Activated CD4-positive, alpha-beta memory T cell treated with anti-CD3 and anti-CD28 coated beads, Interleukin-2, amount 10 ng/mL, durations not matched to agents 7 days and 5 days (primary cell): Measurements from ENCODE around the gene DDX20. TPM values are rescaled to one million over a fixed set of nuclear protein-coding genes. Genes with fewer than 3 reads are reported as not detected.

ENCODE experiments used
- CTCF ChIA-PET: fragments of 350-600 bp; sonication (Branson Sonifier 250); formaldehyde crosslinking; loops from one replicate; lab custom pipeline; 2021; ENCODE audit warnings: antibody characterized with exemption, inconsistent platforms; lab: Charles Lee
- POLR2A ChIA-PET: fragments of 350-600 bp; sonication (Branson Sonifier 250); formaldehyde crosslinking; loops from one replicate; lab custom pipeline; 2021; ENCODE audit warnings: antibody characterized with exemption; lab: Charles Lee
- DNase-seq: peaks from one replicate; pipeline ENCODE4 v3.0.0-alpha.2; 2020
- H3K27ac Mint-ChIP-seq: one replicate; pipeline ENCODE4 v1.8.0; 2021; ENCODE audit warnings: mild to moderate bottlenecking, mixed read lengths
- H3K27me3 Mint-ChIP-seq: one replicate; pipeline ENCODE4 v1.8.0; 2021; ENCODE audit warnings: mixed read lengths
- H3K36me3 Mint-ChIP-seq: one replicate; pipeline ENCODE4 v1.8.0; 2021; ENCODE audit warnings: low read depth, mixed read lengths
- H3K4me1 Mint-ChIP-seq: one replicate; pipeline ENCODE4 v1.8.0; 2021; ENCODE audit warnings: mixed read lengths
- H3K4me3 Mint-ChIP-seq: one replicate; pipeline ENCODE4 v1.8.0; 2021; ENCODE audit warnings: mild to moderate bottlenecking, mixed read lengths
- H3K9me3 Mint-ChIP-seq: one replicate; pipeline ENCODE4 v1.8.0; 2021; ENCODE audit warnings: mixed read lengths
- total RNA-seq, 2 experiments: library from RNA; stranded (reverse); gene quantifications; one replicate each; pipeline ENCODE4 v1.2.3, GENCODE V29; 2021

DDX20 gene
- total RNA-seq, 2 experiments from 2014 or later = 11.2 to 11.8 TPM

DNA sequence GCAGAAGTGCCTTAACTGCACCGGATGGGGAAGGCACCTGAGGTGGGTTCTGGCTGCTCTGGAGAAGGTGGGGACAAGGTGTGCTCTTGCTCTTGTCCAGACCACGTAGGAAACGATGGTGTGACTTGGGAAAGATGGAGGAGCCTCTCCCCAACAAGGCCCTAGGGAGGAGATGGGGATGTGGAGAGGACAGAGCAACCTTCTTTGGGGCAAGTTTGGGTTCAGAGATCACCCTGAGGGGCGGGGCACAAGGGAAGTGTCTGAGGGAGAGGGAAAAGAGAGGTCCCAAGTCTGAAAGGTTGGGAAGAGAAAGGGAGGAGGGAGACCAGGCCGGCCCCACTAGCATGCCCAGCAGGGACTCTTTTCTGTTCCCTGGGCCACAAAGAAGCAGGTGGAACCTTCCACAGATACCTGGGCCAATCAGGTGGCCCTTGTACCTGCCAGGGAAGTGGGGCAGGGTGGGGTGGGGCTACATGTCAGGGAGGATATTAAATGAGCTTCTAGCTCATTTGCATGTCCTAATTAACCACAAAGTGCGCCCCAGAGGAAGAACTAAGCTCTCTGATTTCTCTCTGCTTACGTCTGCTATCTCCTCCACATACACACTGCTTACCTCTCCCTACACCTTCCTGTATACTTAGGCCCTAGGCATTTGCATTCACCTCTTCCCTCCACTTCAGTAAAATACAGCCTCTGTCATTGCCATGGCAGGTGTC is 32.5 kb upstream of the DDX20 start:
- no peak overlapping the region for H3K4me3 Mint-ChIP-seq
- no peaks in the 10 kb centered on the region for H3K27me3 Mint-ChIP-seq
- H3K27ac Mint-ChIP-seq = no peak overlapping the region
- H3K9me3 Mint-ChIP-seq = no peaks in the 10 kb centered on the region
- CTCF ChIA-PET = interaction anchor here (1.2 kb wide), 1 partner anchor 9 kb away, joined by 4 read pairs; no protein-coding TSS in a partner anchor
- H3K36me3 Mint-ChIP-seq = no peaks in the 10 kb centered on the region
- POLR2A ChIA-PET = interaction anchor here (1.1 kb wide), 1 partner anchor 13 kb away, joined by 3 read pairs; no protein-coding TSS in a partner anchor
- peaks cover 17% of the 10 kb centered on the region for H3K4me1 Mint-ChIP-seq
- no peak for DNase-seq

- no peaks in the 10 kb centered on the region for H3K27me3 Mint-ChIP-seq
- H3K27ac Mint-ChIP-seq = no peak overlapping the region
- no peaks in the 10 kb centered on the region for H3K36me3 Mint-ChIP-seq
- H3K4me3 Mint-ChIP-seq = no peak overlapping the region
- POLR2A ChIA-PET = no interaction called here
- peaks cover 17% of the 10 kb centered on the region for H3K4me1 Mint-ChIP-seq
- no peaks in the 10 kb centered on the region for H3K9me3 Mint-ChIP-seq
- DNase-seq = no peak
- CTCF ChIA-PET = interaction anchor here (1.2 kb wide), 1 partner anchor 9 kb away, joined by 4 read pairs; no protein-coding TSS in a partner anchor
Observed at GRCh38 chr1:111723871-111724270, 31.8 kb upstream of the DDX20 start.

DNA sequence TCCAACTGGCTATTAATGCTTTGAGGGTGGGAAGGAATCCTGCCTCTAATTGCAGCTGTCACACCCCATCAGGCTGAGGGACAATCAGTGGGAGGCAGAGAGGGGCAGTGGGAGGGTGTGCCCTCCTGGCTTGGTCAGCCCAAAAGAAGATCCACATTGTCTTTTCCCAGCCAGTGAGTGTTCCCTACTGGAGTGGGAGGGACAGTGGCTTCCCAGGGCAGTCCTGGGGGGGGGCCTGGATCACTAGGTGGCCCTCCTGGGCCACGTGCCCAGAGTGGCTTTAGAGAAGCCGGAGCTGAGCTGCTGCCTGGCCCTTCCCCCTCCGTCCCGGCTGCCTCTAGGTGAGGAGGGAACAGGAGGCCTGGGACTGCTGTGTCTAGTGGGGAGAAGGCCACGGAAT is 30.5 kb upstream of the DDX20 start:
- DNase-seq = no peak
- Mint-ChIP-seq H3K9me3 (no peaks in the 10 kb centered on the region), H3K27ac (no peak overlapping the region), H3K4me3 (no peak overlapping the region), H3K36me3 (no peaks in the 10 kb centered on the region), H3K4me1 (peaks cover 14% of the 10 kb centered on the region), H3K27me3 (no peaks in the 10 kb centered on the region)
- ChIA-PET POLR2A (interaction anchor here (4.8 kb wide), 1 partner anchor 13 kb away, joined by 32 read pairs; the partner anchor contains the start of gene INKA2), CTCF (interaction anchor here (1.6 to 2.3 kb wide), 3 partner anchors 10 to 218 kb away, joined by 4 to 5 read pairs (median 4); no protein-coding TSS in a partner anchor)

- Mint-ChIP-seq H3K27me3 (no peaks in the 10 kb centered on the region), H3K4me3 (no peak overlapping the region), H3K9me3 (no peaks in the 10 kb centered on the region), H3K27ac (no peak overlapping the region), H3K36me3 (no peaks in the 10 kb centered on the region), H3K4me1 (peaks cover 8% of the 10 kb centered on the region)
- ChIA-PET POLR2A (interaction anchor here (4.8 kb wide), 1 partner anchor 11 kb away, joined by 32 read pairs; the partner anchor contains the start of gene INKA2), CTCF (interaction anchor here (0.9 to 1.6 kb wide), 2 partner anchors 12 to 220 kb away, joined by 4 read pairs; no protein-coding TSS in a partner anchor)
- no peak for DNase-seq
Observed at GRCh38 chr1:111727056-111727455, 28.6 kb upstream of the DDX20 start.

- no peaks in the 10 kb centered on the region for H3K9me3 Mint-ChIP-seq
- no peak overlapping the region for H3K27ac Mint-ChIP-seq
- no peaks in the 10 kb centered on the region for H3K27me3 Mint-ChIP-seq
- CTCF ChIA-PET = interaction anchor here (0.9 to 1.2 kb wide), 3 partner anchors 10 to 18 kb away, joined by 3 to 4 read pairs (median 4); partner anchors contain the start of gene INKA2
- no peak overlapping the region for H3K4me3 Mint-ChIP-seq
- POLR2A ChIA-PET = interaction anchor here (1.2 to 4.8 kb wide), 2 partner anchors 8 to 9 kb away, joined by 3 to 32 read pairs; partner anchors contain the start of gene INKA2
- DNase-seq = no peak
- H3K4me1 Mint-ChIP-seq = peaks cover 11% of the 10 kb centered on the region
- H3K36me3 Mint-ChIP-seq = no peaks in the 10 kb centered on the region
Observed at GRCh38 chr1:111729271-111729921, 26.3 kb upstream of the DDX20 start.

GRCh38 chr1:111729946-111730681 is 25.6 kb upstream of the DDX20 start:
- no peaks in the 10 kb centered on the region for H3K27me3 Mint-ChIP-seq
- CTCF ChIA-PET = interaction anchor here (0.9 to 2.9 kb wide), 3 partner anchors 15 to 17 kb away, joined by 3 to 7 read pairs (median 4); no protein-coding TSS in a partner anchor

GRCh38 chr1:111730706-111731105 is 25.0 kb upstream of the DDX20 start:
- no peak overlapping the region for H3K27ac Mint-ChIP-seq
- DNase-seq = no peak
- no peaks in the 10 kb centered on the region for H3K36me3 Mint-ChIP-seq
- H3K27me3 Mint-ChIP-seq = no peaks in the 10 kb centered on the region
- no peaks in the 10 kb centered on the region for H3K9me3 Mint-ChIP-seq
- ChIA-PET CTCF (interaction anchor here (2.9 kb wide), 1 partner anchor 16 kb away, joined by 7 read pairs; no protein-coding TSS in a partner anchor), POLR2A (no interaction called here)
- no peak overlapping the region for H3K4me3 Mint-ChIP-seq
- peaks cover 11% of the 10 kb centered on the region for H3K4me1 Mint-ChIP-seq

More at GRCh38 chr1:111729946-111730681, 25.6 kb upstream of the DDX20 start:
- DNase-seq = no peak
- no peak overlapping the region for H3K27ac Mint-ChIP-seq
- POLR2A ChIA-PET = interaction anchor here (4.8 kb wide), 1 partner anchor 8 kb away, joined by 32 read pairs; the partner anchor contains the start of gene INKA2
- H3K4me1 Mint-ChIP-seq = peaks cover 11% of the 10 kb centered on the region
- no peak overlapping the region for H3K4me3 Mint-ChIP-seq
- H3K36me3 Mint-ChIP-seq = no peaks in the 10 kb centered on the region
- H3K9me3 Mint-ChIP-seq = no peaks in the 10 kb centered on the region

GRCh38 chr1:111731956-111732355 is 23.7 kb upstream of the DDX20 start:
- Mint-ChIP-seq H3K27me3 (peaks cover 2% of the 10 kb centered on the region), H3K4me1 (peaks cover 11% of the 10 kb centered on the region), H3K4me3 (no peak overlapping the region), H3K27ac (no peak overlapping the region), H3K36me3 (no peaks in the 10 kb centered on the region), H3K9me3 (no peaks in the 10 kb centered on the region)
- POLR2A ChIA-PET = interaction anchor here (0.6 to 1.2 kb wide), 4 partner anchors 11 to 224 kb away, joined by 3 read pairs; no protein-coding TSS in a partner anchor
- no peak for DNase-seq
- CTCF ChIA-PET = interaction anchor here (1.5 to 2.9 kb wide), 3 partner anchors 17 to 224 kb away, joined by 6 to 9 read pairs (median 7); no protein-coding TSS in a partner anchor

GRCh38 chr1:111732718-111733117 is 23.0 kb upstream of the DDX20 start:
- no peak for DNase-seq
- H3K9me3 Mint-ChIP-seq = no peaks in the 10 kb centered on the region
- H3K27ac Mint-ChIP-seq = no peak overlapping the region
- H3K4me1 Mint-ChIP-seq = peaks cover 17% of the 10 kb centered on the region
- H3K4me3 Mint-ChIP-seq = no peak overlapping the region
- POLR2A ChIA-PET = interaction anchor here (0.9 to 1.2 kb wide), 2 partner anchors 17 to 22 kb away, joined by 3 read pairs; no protein-coding TSS in a partner anchor
- peaks cover 8% of the 10 kb centered on the region for H3K27me3 Mint-ChIP-seq
- CTCF ChIA-PET = interaction anchor here (1.5 to 2.9 kb wide), 4 partner anchors 15 to 225 kb away, joined by 5 to 9 read pairs (median 6); no protein-coding TSS in a partner anchor
- no peaks in the 10 kb centered on the region for H3K36me3 Mint-ChIP-seq

GRCh38 chr1:111733183-111733991 is 22.3 kb upstream of the DDX20 start:
- no peak overlapping the region for H3K4me3 Mint-ChIP-seq
- peaks cover 13% of the 10 kb centered on the region for H3K27me3 Mint-ChIP-seq
- H3K27ac Mint-ChIP-seq = no peak overlapping the region
- H3K4me1 Mint-ChIP-seq = peaks cover 23% of the 10 kb centered on the region
- ChIA-PET POLR2A (interaction anchor here (1.1 kb wide), 1 partner anchor 109 kb away, joined by 3 read pairs; no protein-coding TSS in a partner anchor), CTCF (interaction anchor here (1.5 to 2.5 kb wide), 3 partner anchors 14 to 225 kb away, joined by 5 to 9 read pairs (median 6); no protein-coding TSS in a partner anchor)
- H3K9me3 Mint-ChIP-seq = no peaks in the 10 kb centered on the region
- no peak for DNase-seq
- H3K36me3 Mint-ChIP-seq = no peaks in the 10 kb centered on the region

- ChIA-PET POLR2A (interaction anchor here (1.1 kb wide), 1 partner anchor 110 kb away, joined by 3 read pairs; no protein-coding TSS in a partner anchor), CTCF (interaction anchor here (1.1 to 2.5 kb wide), 3 partner anchors 13 to 226 kb away, joined by 3 to 9 read pairs (median 5); no protein-coding TSS in a partner anchor)
- no peak for DNase-seq
- H3K27ac Mint-ChIP-seq = no peak overlapping the region
- H3K27me3 Mint-ChIP-seq = peaks cover 15% of the 10 kb centered on the region
- H3K4me3 Mint-ChIP-seq = no peak overlapping the region
- peaks cover 26% of the 10 kb centered on the region for H3K4me1 Mint-ChIP-seq
- H3K9me3 Mint-ChIP-seq = no peaks in the 10 kb centered on the region
- no peaks in the 10 kb centered on the region for H3K36me3 Mint-ChIP-seq
Observed at GRCh38 chr1:111733992-111734341, 21.7 kb upstream of the DDX20 start.
